Islet precursor cell (in vitro differentiated cells): Measurements from ENCODE around the gene CA6.
"Not testable (repeated sequence)": the region's sequence is repeated elsewhere in the genome, so short reads cannot be mapped to it uniquely, and the experiment has no call there.

Experiments used
- DNase-seq: peaks from one replicate; pipeline ENCODE4 v3.0.0-alpha.2; 2018

Gene CA6

GRCh38 chr1:9009438-9010370 is 64.0 kb downstream of the CA6 start:
- DNase-seq = peak; percentile 81

- DNase-seq = no peak
These were observed 65.2 kb downstream of the CA6 start for GRCh38 chr1:9010781-9011323.

GRCh38 chr1:9013819-9014218 is 68.2 kb downstream of the CA6 start:
- DNase-seq = no peak

- DNase-seq = peak; percentile 45
These were observed 69.1 kb downstream of the CA6 start for GRCh38 chr1:9014475-9015375.

- DNase-seq = no peak
These were observed 70.8 kb downstream of the CA6 start for GRCh38 chr1:9016455-9016854.

GRCh38 chr1:9018333-9018732 is 72.7 kb downstream of the CA6 start:
- no peak for DNase-seq

GRCh38 chr1:9019896-9020295 is 74.2 kb downstream of the CA6 start:
- DNase-seq = no peak

GRCh38 chr1:9020305-9020704 is 74.6 kb downstream of the CA6 start:
- no peak for DNase-seq

- not testable (repeated sequence) for DNase-seq
These were observed 76.5 kb downstream of the CA6 start for GRCh38 chr1:9022026-9022738.

GRCh38 chr1:9022773-9023172 is 77.1 kb downstream of the CA6 start:
- DNase-seq = no peak
